Measurements from ENCODE around the gene TTC17. TPM values are rescaled to one million over a fixed set of nuclear protein-coding genes. Genes with fewer than 3 reads are reported as not detected.

Gene TTC17
- polyA plus RNA-seq, 1 donor (not counting 4 experiments of a cell fraction or from before 2014, with no cell fraction given) = 53.4 TPM

DNA sequence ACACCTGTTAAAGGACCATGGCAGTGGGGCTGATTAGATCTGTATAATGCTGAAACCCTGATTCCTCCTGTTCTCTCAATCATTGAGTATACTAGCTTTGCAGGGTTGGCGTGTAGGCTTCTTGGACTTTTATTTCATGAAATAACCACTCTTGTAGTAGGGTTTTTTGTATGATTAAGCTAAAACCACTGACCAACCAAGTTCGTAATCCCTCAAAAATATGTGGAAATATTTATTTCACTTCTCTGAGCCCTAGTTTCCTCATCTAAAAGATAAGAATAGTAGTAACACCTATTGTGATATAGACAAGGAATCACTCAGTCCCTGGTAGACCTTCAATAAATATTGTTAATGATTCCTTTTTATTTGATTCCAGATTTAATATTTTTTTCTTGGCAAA lies 42.8 kb upstream of the TTC17 start:
- H3K9ac ChIP-seq (ENCODE audit: control insufficient read depth, extremely low read depth, insufficient read depth, low read length) = no peak overlapping the region
- H3K4me1 ChIP-seq (ENCODE audit: control insufficient read depth, extremely low read depth, insufficient read depth, low read length) = peaks cover 13% of the 10 kb centered on the region
- H3K27ac ChIP-seq (ENCODE audit: control insufficient read depth, insufficient read depth, low read length) = no peak overlapping the region
- no peak overlapping the region for H2AFZ ChIP-seq (ENCODE audit: control insufficient read depth, low read length)
- peaks cover 0 to 4% of the 10 kb centered on the region in 2 experiments for H3K36me3 ChIP-seq (ENCODE audit: control insufficient read depth in 2 of 2, extremely low read depth in 1 of 2, insufficient read depth in 2 of 2, low read length in 2 of 2)
- no peak overlapping the region for H3K4me3 ChIP-seq (ENCODE audit: control insufficient read depth in 2 of 3, extremely low read depth in 1 of 3, insufficient read depth in 2 of 3, low read depth in 1 of 3, low read length in 3 of 3)
- no peaks in the 10 kb centered on the region for H3K9me3 ChIP-seq (ENCODE audit: control insufficient read depth, low read depth, low read length)
- H3K9me1 ChIP-seq (ENCODE audit: control insufficient read depth, extremely low read depth, insufficient read depth, low read length) = no peaks in the 10 kb centered on the region
- no peak overlapping the region for H3K4me2 ChIP-seq (ENCODE audit: control insufficient read depth, extremely low read depth, insufficient read depth, low read depth, low read length)
- TF ChIP-seq EZH2 (IDR thresholded peaks at IDR 0.05; ENCODE audit: low read length) = no peak
- TF ChIP-seq, protein P1, sequence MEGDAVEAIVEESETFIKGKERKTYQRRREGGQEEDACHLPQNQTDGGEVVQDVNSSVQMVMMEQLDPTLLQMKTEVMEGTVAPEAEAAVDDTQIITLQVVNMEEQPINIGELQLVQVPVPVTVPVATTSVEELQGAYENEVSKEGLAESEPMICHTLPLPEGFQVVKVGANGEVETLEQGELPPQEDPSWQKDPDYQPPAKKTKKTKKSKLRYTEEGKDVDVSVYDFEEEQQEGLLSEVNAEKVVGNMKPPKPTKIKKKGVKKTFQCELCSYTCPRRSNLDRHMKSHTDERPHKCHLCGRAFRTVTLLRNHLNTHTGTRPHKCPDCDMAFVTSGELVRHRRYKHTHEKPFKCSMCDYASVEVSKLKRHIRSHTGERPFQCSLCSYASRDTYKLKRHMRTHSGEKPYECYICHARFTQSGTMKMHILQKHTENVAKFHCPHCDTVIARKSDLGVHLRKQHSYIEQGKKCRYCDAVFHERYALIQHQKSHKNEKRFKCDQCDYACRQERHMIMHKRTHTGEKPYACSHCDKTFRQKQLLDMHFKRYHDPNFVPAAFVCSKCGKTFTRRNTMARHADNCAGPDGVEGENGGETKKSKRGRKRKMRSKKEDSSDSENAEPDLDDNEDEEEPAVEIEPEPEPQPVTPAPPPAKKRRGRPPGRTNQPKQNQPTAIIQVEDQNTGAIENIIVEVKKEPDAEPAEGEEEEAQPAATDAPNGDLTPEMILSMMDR (optimal IDR thresholded peaks at IDR 0.05 in 1 of 3, IDR thresholded peaks at IDR 0.05 in 1 of 3, conservative IDR thresholded peaks at IDR 0.05 in 1 of 3; ENCODE audit: extremely low read depth in 1 of 3, insufficient read depth in 2 of 3, low read length in 3 of 3) = no peak
- dilution Hi-C loops (cut with MboI; ENCODE audit: extremely low pct_ligation_motif_present, low sequenced_read_pairs) = no loop called here
- DNase-seq (ENCODE audit: low read depth, low spot score) (no peak), FAIRE-seq (no peak)
- peaks cover 76% of the 10 kb centered on the region for H3K79me2 ChIP-seq (ENCODE audit: control insufficient read depth, insufficient read depth, low read length)
- peaks cover 9% of the 10 kb centered on the region for H4K20me1 ChIP-seq (ENCODE audit: control insufficient read depth, extremely low read depth, insufficient read depth, low read length)
- no peaks in the 10 kb centered on the region for H3K27me3 ChIP-seq (ENCODE audit: control insufficient read depth, extremely low read depth, insufficient read depth, low read length)

DNA sequence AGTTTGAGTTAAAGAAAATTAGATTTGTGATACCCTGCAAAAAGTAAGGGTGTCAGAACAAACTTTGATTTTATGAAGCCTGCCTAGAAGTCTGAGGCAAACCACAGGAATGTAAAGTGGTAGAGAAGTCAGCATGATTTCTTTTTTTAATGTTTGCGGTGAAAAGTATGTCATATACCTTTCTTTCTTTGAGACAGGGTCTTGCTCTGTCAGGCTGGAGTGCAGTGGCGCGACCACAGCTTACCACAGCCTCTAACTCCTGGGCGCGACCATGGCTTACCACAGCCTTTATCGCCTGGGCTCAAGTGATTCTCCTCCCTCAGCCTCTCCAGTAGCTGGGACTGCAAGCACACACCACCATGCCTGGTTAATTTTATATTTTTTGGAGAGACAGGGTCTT lies 42.3 kb upstream of the TTC17 start:
- FAIRE-seq (no peak), DNase-seq (ENCODE audit: low read depth, low spot score) (no peak)
- Histone ChIP-seq H3K9ac (ENCODE audit: control insufficient read depth, extremely low read depth, insufficient read depth, low read length) (no peak overlapping the region), H4K20me1 (ENCODE audit: control insufficient read depth, extremely low read depth, insufficient read depth, low read length) (peaks cover 9% of the 10 kb centered on the region), H3K9me1 (ENCODE audit: control insufficient read depth, extremely low read depth, insufficient read depth, low read length) (no peaks in the 10 kb centered on the region), H3K27ac (ENCODE audit: control insufficient read depth, insufficient read depth, low read length) (no peak overlapping the region), H3K9me3 (ENCODE audit: control insufficient read depth, low read depth, low read length) (no peaks in the 10 kb centered on the region), H3K36me3 (ENCODE audit: control insufficient read depth in 2 of 2, extremely low read depth in 1 of 2, insufficient read depth in 2 of 2, low read length in 2 of 2) (peaks cover 0 to 4% of the 10 kb centered on the region in 2 experiments), H3K4me3 (ENCODE audit: control insufficient read depth in 2 of 3, extremely low read depth in 1 of 3, insufficient read depth in 2 of 3, low read depth in 1 of 3, low read length in 3 of 3) (no peak overlapping the region), H3K79me2 (ENCODE audit: control insufficient read depth, insufficient read depth, low read length) (peaks cover 76% of the 10 kb centered on the region), H3K4me1 (ENCODE audit: control insufficient read depth, extremely low read depth, insufficient read depth, low read length) (peaks cover 11% of the 10 kb centered on the region), H3K27me3 (ENCODE audit: control insufficient read depth, extremely low read depth, insufficient read depth, low read length) (no peaks in the 10 kb centered on the region), H3K4me2 (ENCODE audit: control insufficient read depth, extremely low read depth, insufficient read depth, low read depth, low read length) (no peak overlapping the region), H2AFZ (ENCODE audit: control insufficient read depth, low read length) (no peak overlapping the region)
- dilution Hi-C loops (cut with MboI; ENCODE audit: extremely low pct_ligation_motif_present, low sequenced_read_pairs) = no loop called here
- TF ChIP-seq EZH2 (IDR thresholded peaks at IDR 0.05; ENCODE audit: low read length) = no peak
- TF ChIP-seq, protein P1 (optimal IDR thresholded peaks at IDR 0.05 in 1 of 3, IDR thresholded peaks at IDR 0.05 in 1 of 3, conservative IDR thresholded peaks at IDR 0.05 in 1 of 3; ENCODE audit: extremely low read depth in 1 of 3, insufficient read depth in 2 of 3, low read length in 3 of 3) = no peak
